Glutamatergic neuron (in vitro differentiated cells): ENCODE measurements around the gene LIN28B. TPM values are rescaled to one million over a fixed set of nuclear protein-coding genes. Genes with fewer than 3 reads are reported as not detected.

Experiments used
- DNase-seq: peaks from one replicate; pipeline ENCODE4 v3.0.0; 2022
- H3K27ac Mint-ChIP-seq: one replicate; pipeline ENCODE4 v1.8.0; 2020; ENCODE audit warnings: mild to moderate bottlenecking, mixed read lengths, inconsistent platforms; ENCODE audit not compliant: unreplicated experiment
- H3K27me3 Mint-ChIP-seq: one replicate; pipeline ENCODE4 v1.8.0; 2020; ENCODE audit warnings: mild to moderate bottlenecking, moderate library complexity, mixed read lengths, inconsistent platforms; ENCODE audit not compliant: unreplicated experiment
- H3K36me3 Mint-ChIP-seq: one replicate; pipeline ENCODE4 v1.8.0; 2020; ENCODE audit warnings: mild to moderate bottlenecking, mixed read lengths, inconsistent platforms; ENCODE audit not compliant: unreplicated experiment
- H3K4me1 Mint-ChIP-seq: one replicate; pipeline ENCODE4 v1.8.0; 2020; ENCODE audit warnings: mild to moderate bottlenecking, low read depth, mixed read lengths, inconsistent platforms; ENCODE audit not compliant: unreplicated experiment
- H3K4me3 Mint-ChIP-seq: one replicate; pipeline ENCODE4 v1.8.0; 2020; ENCODE audit warnings: mild to moderate bottlenecking, mixed read lengths, inconsistent platforms; ENCODE audit not compliant: unreplicated experiment
- H3K9me3 Mint-ChIP-seq: one replicate; pipeline ENCODE4 v1.8.0; 2020; ENCODE audit warnings: mild to moderate bottlenecking, moderate library complexity, mixed read lengths, inconsistent platforms; ENCODE audit not compliant: unreplicated experiment
- CTCF ChIP-seq: fragments of 200-600 bp; sonication (generic); IDR thresholded peaks from one replicate; pipeline ENCODE4 v1.5.0; 2021; ENCODE audit not compliant: partially characterized antibody, unreplicated experiment
- total RNA-seq: library from RNA; stranded (reverse); fragmentation: NEBNext Ultra II Directional; extraction: Animal tissue kit (Norgen Biotek cat#: 25700); gene quantifications from one replicate; pipeline ENCODE4 v1.2.1, GENCODE V29; 2021; ENCODE audit not compliant: unreplicated experiment

LIN28B gene
- total RNA-seq, 1 donor from 2014 or later, result 105 TPM

GRCh38 chr6:105015482-105015881, 58.6 kb downstream of the LIN28B start:
- TF ChIP-seq CTCF, result no peak
- Mint-ChIP-seq H3K27ac (no peak overlapping the region), H3K4me1 (peaks cover 5% of the 10 kb centered on the region), H3K4me3 (no peak overlapping the region), H3K27me3 (no peaks in the 10 kb centered on the region), H3K36me3 (no peaks in the 10 kb centered on the region), H3K9me3 (peaks cover 3% of the 10 kb centered on the region)
- no peak for DNase-seq

- Mint-ChIP-seq H3K27ac (no peak overlapping the region), H3K36me3 (no peaks in the 10 kb centered on the region), H3K27me3 (no peaks in the 10 kb centered on the region), H3K9me3 (peaks cover 1% of the 10 kb centered on the region), H3K4me3 (no peak overlapping the region), H3K4me1 (peaks cover 16% of the 10 kb centered on the region)
- no peak for DNase-seq
- no peak for TF ChIP-seq CTCF
These were observed 62.4 kb downstream of the LIN28B start for GRCh38 chr6:105019285-105019684.

GRCh38 chr6:105021399-105021798, 64.5 kb downstream of the LIN28B start:
- no peak for TF ChIP-seq CTCF
- Mint-ChIP-seq H3K27me3 (no peaks in the 10 kb centered on the region), H3K9me3 (no peaks in the 10 kb centered on the region), H3K27ac (no peak overlapping the region), H3K4me1 (peaks cover 15% of the 10 kb centered on the region), H3K4me3 (no peak overlapping the region), H3K36me3 (no peaks in the 10 kb centered on the region)
- no peak for DNase-seq

GRCh38 chr6:105022416-105022815, 65.5 kb downstream of the LIN28B start:
- peaks cover 15% of the 10 kb centered on the region for H3K4me1 Mint-ChIP-seq
- H3K36me3 Mint-ChIP-seq, result no peaks in the 10 kb centered on the region
- no peak for DNase-seq
- no peak overlapping the region for H3K27ac Mint-ChIP-seq
- H3K4me3 Mint-ChIP-seq, result no peak overlapping the region
- no peak for TF ChIP-seq CTCF
- no peaks in the 10 kb centered on the region for H3K27me3 Mint-ChIP-seq
- H3K9me3 Mint-ChIP-seq, result no peaks in the 10 kb centered on the region

- Mint-ChIP-seq H3K27me3 (no peaks in the 10 kb centered on the region), H3K9me3 (no peaks in the 10 kb centered on the region), H3K4me3 (no peak overlapping the region), H3K36me3 (no peaks in the 10 kb centered on the region), H3K27ac (no peak overlapping the region), H3K4me1 (peaks cover 15% of the 10 kb centered on the region)
- no peak for DNase-seq
- no peak for TF ChIP-seq CTCF
These were observed 67.9 kb downstream of the LIN28B start for GRCh38 chr6:105024803-105025202.
